Mammary epithelial cell (primary cell): Measurements from ENCODE around the gene GORAB.

Source experiments
- EZH2 ChIP-seq: IDR thresholded peaks from 2 replicates; pipeline ENCODE4 v1.6.1; 2012; ENCODE audit warnings: low read length, inconsistent platforms, borderline replicate concordance
- TF ChIP-seq, protein P1 (sequence below), 2 donors: IDR thresholded peaks in 1 of 2; conservative IDR thresholded peaks in 1 of 2; 2 replicates each; pipeline ENCODE4 v1.5.1; 2011 to 2012; ENCODE audit warnings: inconsistent platforms in 2 of 2, low read length in 2 of 2, mild to moderate bottlenecking in 2 of 2, control low read depth in 1 of 2, low read depth in 1 of 2; ENCODE audit not compliant: insufficient read depth in 1 of 2; ENCODE audit errors: extremely low read depth in 1 of 2

DNA sequence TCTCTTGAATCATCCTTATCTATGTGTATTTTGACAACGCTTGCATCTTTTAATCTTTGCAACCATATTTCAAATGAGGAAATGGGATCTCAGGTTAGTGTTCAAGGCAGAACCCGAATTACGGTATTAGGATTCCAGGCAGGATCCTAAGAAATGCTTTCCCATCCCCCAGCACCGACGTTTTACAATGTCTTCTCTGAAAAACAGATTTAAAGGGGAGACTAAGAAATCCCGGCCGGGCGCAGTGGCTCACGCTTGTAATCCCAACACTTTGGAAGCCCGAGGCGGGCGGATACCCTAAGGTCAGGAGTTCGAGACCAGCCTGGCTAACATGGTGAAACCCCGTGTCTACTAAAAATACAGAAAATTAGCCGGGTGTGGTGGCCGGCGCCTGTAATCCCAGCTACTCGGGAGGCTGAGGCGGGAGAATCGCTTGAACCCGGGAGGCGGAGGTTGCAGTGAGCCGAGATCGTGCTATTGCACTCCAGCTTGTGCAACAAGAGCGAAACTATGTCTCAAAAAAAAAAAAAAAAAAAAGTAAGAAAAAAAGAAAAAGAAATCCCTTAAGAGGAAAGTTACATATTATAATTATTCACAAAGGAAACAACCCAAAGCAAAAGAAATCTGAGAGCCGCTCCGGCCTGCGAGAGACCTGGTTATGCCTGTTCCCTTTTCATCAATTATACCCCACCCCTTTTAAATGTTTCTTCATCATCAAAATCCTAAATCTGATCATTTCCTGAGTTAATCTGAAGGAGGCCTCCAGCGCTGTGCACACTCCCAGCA is 801 bp upstream of the GORAB start:
- TF ChIP-seq, protein P1, sequence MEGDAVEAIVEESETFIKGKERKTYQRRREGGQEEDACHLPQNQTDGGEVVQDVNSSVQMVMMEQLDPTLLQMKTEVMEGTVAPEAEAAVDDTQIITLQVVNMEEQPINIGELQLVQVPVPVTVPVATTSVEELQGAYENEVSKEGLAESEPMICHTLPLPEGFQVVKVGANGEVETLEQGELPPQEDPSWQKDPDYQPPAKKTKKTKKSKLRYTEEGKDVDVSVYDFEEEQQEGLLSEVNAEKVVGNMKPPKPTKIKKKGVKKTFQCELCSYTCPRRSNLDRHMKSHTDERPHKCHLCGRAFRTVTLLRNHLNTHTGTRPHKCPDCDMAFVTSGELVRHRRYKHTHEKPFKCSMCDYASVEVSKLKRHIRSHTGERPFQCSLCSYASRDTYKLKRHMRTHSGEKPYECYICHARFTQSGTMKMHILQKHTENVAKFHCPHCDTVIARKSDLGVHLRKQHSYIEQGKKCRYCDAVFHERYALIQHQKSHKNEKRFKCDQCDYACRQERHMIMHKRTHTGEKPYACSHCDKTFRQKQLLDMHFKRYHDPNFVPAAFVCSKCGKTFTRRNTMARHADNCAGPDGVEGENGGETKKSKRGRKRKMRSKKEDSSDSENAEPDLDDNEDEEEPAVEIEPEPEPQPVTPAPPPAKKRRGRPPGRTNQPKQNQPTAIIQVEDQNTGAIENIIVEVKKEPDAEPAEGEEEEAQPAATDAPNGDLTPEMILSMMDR (conservative IDR thresholded peaks at IDR 0.05 in 1 of 2, IDR thresholded peaks at IDR 0.05 in 1 of 2; ENCODE audit: extremely low read depth in 1 of 2, insufficient read depth in 1 of 2, low read depth in 1 of 2, low read length in 2 of 2) = no peak
- TF ChIP-seq EZH2 = no peak
